DOHH2 (cell line): ENCODE data around the gene ITPK1.

ENCODE experiments used
- H3F3A ChIP-seq: fragments of 200-600 bp; sonication (generic), shearing (Covaris generic); 2 replicates; pipeline ENCODE4 v1.6.0; 2016; ENCODE audit warnings: antibody characterized with exemption, mild to moderate bottlenecking; ENCODE audit not compliant: control insufficient read depth, insufficient read depth
- H3K27ac ChIP-seq: fragments of 200-600 bp; sonication (generic); 2 replicates; pipeline ENCODE4 v1.5.1; 2014; ENCODE audit warnings: low read depth, mild to moderate bottlenecking, low read length, moderate library complexity
- H3K27me3 ChIP-seq: fragments of 200-600 bp; sonication (generic); 2 replicates; pipeline ENCODE4 v1.6.1; 2014; ENCODE audit warnings: mild to moderate bottlenecking, low read length, mixed read lengths; ENCODE audit not compliant: control insufficient read depth
- H3K36me3 ChIP-seq: fragments of 200-600 bp; sonication (generic); 2 replicates; pipeline ENCODE4 v1.6.1; 2014; ENCODE audit warnings: mild to moderate bottlenecking, low read length, moderate library complexity, mixed read lengths; ENCODE audit not compliant: control insufficient read depth
- H3K4me1 ChIP-seq: fragments of 200-600 bp; sonication (generic); 2 replicates; pipeline ENCODE4 v1.6.1; 2014; ENCODE audit warnings: mild to moderate bottlenecking, low read length, mixed read lengths; ENCODE audit not compliant: control insufficient read depth
- H3K4me2 ChIP-seq: fragments of 200-600 bp; sonication (generic); 2 replicates; pipeline ENCODE4 v1.6.0; 2014; ENCODE audit warnings: mild to moderate bottlenecking, low read length, moderate library complexity
- H3K4me3 ChIP-seq: fragments of 200-600 bp; sonication (generic); 2 replicates; pipeline ENCODE4 v1.5.1; 2014; ENCODE audit warnings: mild to moderate bottlenecking, low read length, mixed read lengths
- H3K79me2 ChIP-seq: fragments of 200-600 bp; sonication (generic); 2 replicates; pipeline ENCODE4 v1.6.1; 2014; ENCODE audit warnings: mild to moderate bottlenecking, low read length, mixed read lengths; ENCODE audit not compliant: control insufficient read depth
- H3K9me2 ChIP-seq: fragments of 200-600 bp; sonication (generic); replicated peaks from 2 replicates; pipeline ENCODE4 v1.6.1; 2014; ENCODE audit warnings: mild to moderate bottlenecking, low read length, mixed read lengths; ENCODE audit not compliant: control insufficient read depth
- H3K9me3 ChIP-seq: fragments of 200-600 bp; sonication (generic); 2 replicates; pipeline ENCODE4 v1.6.1; 2014; ENCODE audit warnings: antibody characterized with exemption, low read length, mixed read lengths; ENCODE audit not compliant: control insufficient read depth, insufficient read depth
- H4K20me1 ChIP-seq: fragments of 200-600 bp; sonication (generic); 2 replicates; pipeline ENCODE4 v1.6.0; 2014; ENCODE audit warnings: low read depth, mild to moderate bottlenecking, antibody characterized with exemption, low read length, moderate library complexity; ENCODE audit not compliant: control insufficient read depth, insufficient read depth
- CTCF ChIP-seq: fragments of 200-600 bp; sonication (generic); IDR thresholded peaks from one replicate; pipeline ENCODE4 v1.5.1; 2014; ENCODE audit warnings: antibody characterized with exemption, mild to moderate bottlenecking, low read depth, low read length; ENCODE audit not compliant: poor library complexity, severe bottlenecking
- EZH2phosphoT487 ChIP-seq: fragments of 200-600 bp; sonication (generic); IDR thresholded peaks from 2 replicates; pipeline ENCODE4 v1.6.1; 2017; ENCODE audit warnings: borderline replicate concordance, mild to moderate bottlenecking, antibody characterized with exemption, low read length, moderate library complexity, mixed read lengths

Gene ITPK1

GRCh38 chr14:93110856-93111419 lies 4.8 kb downstream of the ITPK1 start:
- H3K9me2 ChIP-seq = no peaks in the 10 kb centered on the region
- H3K36me3 ChIP-seq = no peaks in the 10 kb centered on the region
- H3F3A ChIP-seq = peaks cover 7% of the 10 kb centered on the region
- H3K4me2 ChIP-seq = no peak overlapping the region
- TF ChIP-seq EZH2phosphoT487 = no peak
- no peak for TF ChIP-seq CTCF
- H3K27ac ChIP-seq = no peak overlapping the region
- peaks cover 16% of the 10 kb centered on the region; the same call in 1 of the 2 replicates for H3K79me2 ChIP-seq
- H3K4me1 ChIP-seq = peaks cover 21% of the 10 kb centered on the region
- H3K9me3 ChIP-seq = no peaks in the 10 kb centered on the region
- no peak overlapping the region for H3K4me3 ChIP-seq
- H3K27me3 ChIP-seq = no peaks in the 10 kb centered on the region
- H4K20me1 ChIP-seq = peaks cover 11% of the 10 kb centered on the region

DNA sequence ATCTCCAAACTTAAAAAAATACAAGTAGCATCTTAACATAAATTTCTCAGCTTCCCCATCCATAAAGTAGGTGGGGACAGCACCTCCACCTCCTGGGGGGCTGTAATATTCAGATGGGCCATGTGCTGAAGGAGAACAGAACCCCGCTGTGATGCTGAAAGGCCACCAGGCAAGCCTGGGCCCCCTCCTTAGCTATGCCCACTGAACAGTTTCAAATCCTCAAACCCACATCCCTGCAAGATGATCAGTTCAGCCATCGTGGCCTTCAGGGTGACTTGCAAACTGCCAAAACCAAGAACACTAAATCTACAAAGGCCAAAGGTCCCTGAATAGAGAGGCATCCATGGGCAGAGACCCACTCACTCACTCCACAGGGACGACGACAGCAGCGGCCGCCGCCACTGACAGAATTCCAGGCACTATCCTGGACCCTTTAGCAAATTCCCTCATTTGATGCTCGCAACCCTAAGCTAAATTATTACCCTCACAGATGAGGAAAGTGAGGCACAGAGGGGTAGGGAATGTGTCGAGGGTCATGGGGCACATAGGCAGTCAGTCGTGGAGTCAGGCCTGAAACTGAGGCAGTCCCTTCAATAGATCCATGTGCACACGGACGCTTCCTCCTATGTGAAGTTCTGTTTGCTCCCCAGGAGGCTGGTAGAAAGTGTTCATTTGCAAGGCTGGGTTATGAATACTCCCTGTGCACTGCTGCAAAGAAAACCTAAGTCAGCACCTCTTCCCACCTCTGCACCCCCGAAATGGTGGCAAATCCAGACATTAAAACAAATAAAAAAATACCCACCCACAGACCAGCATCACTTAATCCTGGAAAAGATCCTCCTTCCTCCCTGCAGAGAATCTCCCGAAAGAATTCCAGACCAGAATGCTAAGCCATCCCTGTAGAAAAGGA lies 5.9 kb downstream of the ITPK1 start:
- peaks cover 21% of the 10 kb centered on the region for H3K4me1 ChIP-seq
- H3K27me3 ChIP-seq = no peaks in the 10 kb centered on the region
- no peak for TF ChIP-seq EZH2phosphoT487
- TF ChIP-seq CTCF = no peak
- peaks cover 16% of the 10 kb centered on the region; the same call in 1 of the 2 replicates for H3K79me2 ChIP-seq
- no peaks in the 10 kb centered on the region for H3K9me2 ChIP-seq
- H3K36me3 ChIP-seq = no peaks in the 10 kb centered on the region
- peaks cover 7% of the 10 kb centered on the region for H3F3A ChIP-seq
- H4K20me1 ChIP-seq = peaks cover 12% of the 10 kb centered on the region
- H3K4me2 ChIP-seq = no peak overlapping the region
- no peak overlapping the region for H3K27ac ChIP-seq
- no peaks in the 10 kb centered on the region for H3K9me3 ChIP-seq
- no peak overlapping the region for H3K4me3 ChIP-seq

GRCh38 chr14:93108105-93108504 lies 7.6 kb downstream of the ITPK1 start:
- Histone ChIP-seq H4K20me1 (peaks cover 6% of the 10 kb centered on the region; the same call in 1 of the 2 replicates), H3K27me3 (no peaks in the 10 kb centered on the region), H3K4me2 (no peak overlapping the region), H3K79me2 (peaks cover 16% of the 10 kb centered on the region; the same call in 1 of the 2 replicates), H3K4me3 (no peak overlapping the region), H3K9me3 (no peaks in the 10 kb centered on the region), H3K9me2 (no peaks in the 10 kb centered on the region), H3K4me1 (peaks cover 14% of the 10 kb centered on the region), H3K36me3 (no peaks in the 10 kb centered on the region), H3F3A (peaks cover 2% of the 10 kb centered on the region), H3K27ac (no peak overlapping the region)
- no peak for TF ChIP-seq CTCF
- TF ChIP-seq EZH2phosphoT487 = no peak
